Activated CD8-positive, alpha-beta memory T cell treated with anti-CD3 and anti-CD28 coated beads for 36 hours (primary cell): Measurements from ENCODE around the gene PRR14. TPM values are rescaled to one million over a fixed set of nuclear protein-coding genes. Genes with fewer than 3 reads are reported as not detected.

ENCODE experiments used
- CTCF ChIA-PET: fragments of 350-600 bp; sonication (Branson Sonifier 250); formaldehyde crosslinking; loops from one replicate; lab custom pipeline; 2021; ENCODE audit warnings: antibody characterized with exemption; lab: Charles Lee
- POLR2A ChIA-PET: fragments of 350-600 bp; sonication (Branson Sonifier 250); formaldehyde crosslinking; loops from one replicate; lab custom pipeline; 2021; ENCODE audit warnings: antibody characterized with exemption; lab: Charles Lee
- total RNA-seq, 2 experiments: library from RNA; stranded (reverse); gene quantifications; one replicate each; pipeline ENCODE4 v1.2.3, GENCODE V29; 2021

PRR14 gene
- total RNA-seq, 2 experiments from 2014 or later, result 87.8 to 95.1 TPM

DNA sequence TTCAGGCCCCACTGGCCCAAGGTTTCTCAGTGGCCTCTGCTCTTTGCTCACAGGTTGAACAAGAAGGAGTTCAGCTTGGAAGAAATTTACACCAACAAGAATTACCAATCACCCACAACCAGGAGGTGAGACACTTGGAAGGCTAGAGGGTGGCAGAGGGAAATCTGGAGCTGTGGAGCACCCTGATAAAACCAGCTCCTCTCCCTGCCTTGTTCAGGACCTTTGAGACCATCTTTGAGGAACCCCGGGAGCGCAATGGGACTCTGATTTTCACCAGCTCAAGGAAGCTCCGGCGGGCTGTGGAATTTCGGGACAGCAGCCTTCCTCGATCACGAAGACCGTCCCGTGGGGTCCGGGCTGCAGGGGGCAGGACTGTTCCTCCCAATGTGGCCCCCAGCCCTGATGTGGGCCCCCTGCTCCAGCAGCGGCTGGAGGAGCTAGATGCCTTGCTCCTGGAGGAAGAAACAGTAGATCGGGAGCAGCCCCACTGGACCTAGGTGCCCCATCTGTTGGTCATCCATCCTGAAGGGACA lies 5.1 kb downstream of the PRR14 start:
- ChIA-PET CTCF (interaction anchor here (0.7 to 1.2 kb wide), 4 partner anchors 9 to 226 kb away, joined by 3 to 4 read pairs (median 3); partner anchors contain the start of gene DCTPP1), POLR2A (no interaction called here)

DNA sequence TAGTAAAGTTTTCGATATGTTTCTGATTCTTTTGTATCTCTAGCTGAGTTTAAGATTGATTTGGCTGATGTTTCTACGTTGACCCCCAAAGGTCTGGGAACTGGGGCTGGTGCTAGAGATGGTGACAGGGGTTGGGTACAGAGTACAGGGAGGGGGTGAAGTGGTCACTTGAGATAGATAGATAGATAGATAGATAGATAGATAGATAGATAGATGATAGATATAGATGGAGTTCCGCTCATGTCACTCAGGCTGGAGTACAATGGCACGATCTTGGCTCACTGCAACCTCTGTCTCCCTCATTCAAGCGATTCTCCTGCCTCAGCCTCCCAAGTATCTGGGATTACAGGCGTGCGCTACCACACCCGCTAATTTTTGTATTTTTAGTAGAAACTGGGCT lies 5.6 kb downstream of the PRR14 start:
- ChIA-PET CTCF (interaction anchor here (0.9 to 1.2 kb wide), 2 partner anchors 9 to 37 kb away, joined by 3 to 4 read pairs; no protein-coding TSS in a partner anchor), POLR2A (interaction anchor here (1.2 kb wide), 1 partner anchor 22 kb away, joined by 3 read pairs; no protein-coding TSS in a partner anchor)

DNA sequence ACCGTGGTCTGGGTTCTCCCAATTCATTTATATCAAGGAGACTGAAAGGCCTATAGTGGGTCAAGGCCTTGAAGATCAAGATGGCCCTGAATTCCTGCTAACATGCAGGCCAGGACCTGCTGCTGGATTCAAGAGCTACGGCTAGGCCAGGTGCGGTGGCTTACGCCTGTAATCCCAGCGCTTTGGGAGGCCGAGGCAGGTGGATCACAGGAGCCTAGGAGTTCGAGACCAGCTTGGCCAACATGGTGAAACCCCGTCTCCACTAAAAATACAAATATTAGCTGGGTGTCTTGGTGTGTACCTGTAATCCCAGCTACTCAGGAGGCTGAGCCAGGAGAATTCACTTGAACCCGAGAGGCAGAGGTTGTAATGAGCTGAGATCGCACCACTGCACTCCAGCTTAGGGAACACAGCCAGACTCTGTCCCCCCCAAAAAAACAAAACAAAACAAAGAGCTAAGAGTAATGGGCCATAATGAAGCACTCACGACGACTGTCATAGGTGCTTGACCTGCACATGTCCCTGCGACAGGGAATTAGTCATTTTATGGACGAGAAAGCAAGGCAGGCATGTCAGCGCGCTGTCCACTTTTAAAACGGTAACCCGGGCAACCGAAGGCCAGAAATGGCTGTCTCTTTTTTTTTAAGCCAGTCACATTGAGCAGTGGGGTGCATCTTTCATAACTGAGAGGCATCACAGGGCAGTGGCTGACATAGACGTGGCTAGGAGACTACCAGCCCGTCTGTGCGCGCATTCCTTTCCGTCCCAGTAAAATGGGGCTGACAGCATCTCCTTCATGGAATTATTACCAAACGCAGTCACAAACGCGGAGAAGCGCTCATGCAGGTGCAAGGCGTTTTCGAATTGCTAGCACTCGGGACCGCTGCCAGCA lies 6.5 kb downstream of the PRR14 start:
- CTCF ChIA-PET, result interaction anchor here (0.7 kb wide), 1 partner anchor 37 kb away, joined by 4 read pairs; no protein-coding TSS in a partner anchor
- POLR2A ChIA-PET, result interaction anchor here (1.2 kb wide), 1 partner anchor 23 kb away, joined by 3 read pairs; no protein-coding TSS in a partner anchor

DNA sequence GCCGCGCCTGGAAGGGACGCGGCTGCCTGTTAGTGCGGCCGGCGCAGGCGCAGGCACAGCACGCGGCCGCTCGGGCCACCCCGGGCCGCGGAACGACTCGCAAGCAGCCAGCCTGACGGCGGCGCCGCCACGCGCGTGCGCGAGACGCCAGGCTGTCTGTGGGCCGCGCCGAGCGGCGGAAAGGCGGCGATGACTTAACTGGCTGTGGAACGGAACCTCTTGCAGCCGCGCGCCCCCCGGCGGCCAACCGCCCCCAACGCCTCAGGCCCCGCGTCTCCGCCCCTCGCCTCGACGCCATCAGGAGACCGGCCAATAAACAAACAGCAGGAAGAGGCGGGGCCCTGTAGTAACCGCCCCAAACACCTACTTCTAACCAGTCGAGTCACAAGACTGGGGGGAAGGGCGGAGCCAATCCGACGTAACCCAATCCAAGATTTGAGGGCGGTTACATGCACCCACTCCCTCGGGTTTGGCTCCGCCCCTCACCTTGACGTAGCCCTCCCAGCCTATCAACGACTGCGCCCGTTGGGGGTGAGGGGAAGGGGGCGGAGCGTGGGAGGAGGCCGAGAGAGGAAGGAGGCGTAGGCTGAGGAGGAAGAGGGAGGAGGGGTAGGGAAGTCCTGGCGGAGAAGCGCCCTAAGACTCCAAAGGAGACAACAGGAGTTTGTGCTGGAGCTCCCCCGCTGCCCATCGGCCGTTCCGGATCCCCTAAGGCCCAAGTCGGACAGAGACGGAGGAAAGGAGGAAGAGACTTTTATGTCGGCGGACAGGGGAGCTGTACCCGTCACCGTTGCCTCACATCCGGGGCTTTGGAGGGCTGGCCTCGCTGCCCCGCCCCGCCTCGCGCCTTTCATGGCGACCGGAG lies 7.3 kb downstream of the PRR14 start, which contains the start of gene FBRS:
TSS of gene FBRS (plus strand) at position 566 of the 865 bp plus-strand sequence. CDS start 1,088 bp downstream, outside the sequence.
- ChIA-PET CTCF (interaction anchor here (0.5 to 4.7 kb wide), 8 partner anchors 8 to 582 kb away, joined by 3 to 43 read pairs (median 4); partner anchors contain the start of gene PRR14), POLR2A (interaction anchor here (0.6 to 1.8 kb wide), 5 partner anchors 8 to 449 kb away, joined by 3 to 7 read pairs (median 6); partner anchors contain the start of gene ZNF764)

DNA sequence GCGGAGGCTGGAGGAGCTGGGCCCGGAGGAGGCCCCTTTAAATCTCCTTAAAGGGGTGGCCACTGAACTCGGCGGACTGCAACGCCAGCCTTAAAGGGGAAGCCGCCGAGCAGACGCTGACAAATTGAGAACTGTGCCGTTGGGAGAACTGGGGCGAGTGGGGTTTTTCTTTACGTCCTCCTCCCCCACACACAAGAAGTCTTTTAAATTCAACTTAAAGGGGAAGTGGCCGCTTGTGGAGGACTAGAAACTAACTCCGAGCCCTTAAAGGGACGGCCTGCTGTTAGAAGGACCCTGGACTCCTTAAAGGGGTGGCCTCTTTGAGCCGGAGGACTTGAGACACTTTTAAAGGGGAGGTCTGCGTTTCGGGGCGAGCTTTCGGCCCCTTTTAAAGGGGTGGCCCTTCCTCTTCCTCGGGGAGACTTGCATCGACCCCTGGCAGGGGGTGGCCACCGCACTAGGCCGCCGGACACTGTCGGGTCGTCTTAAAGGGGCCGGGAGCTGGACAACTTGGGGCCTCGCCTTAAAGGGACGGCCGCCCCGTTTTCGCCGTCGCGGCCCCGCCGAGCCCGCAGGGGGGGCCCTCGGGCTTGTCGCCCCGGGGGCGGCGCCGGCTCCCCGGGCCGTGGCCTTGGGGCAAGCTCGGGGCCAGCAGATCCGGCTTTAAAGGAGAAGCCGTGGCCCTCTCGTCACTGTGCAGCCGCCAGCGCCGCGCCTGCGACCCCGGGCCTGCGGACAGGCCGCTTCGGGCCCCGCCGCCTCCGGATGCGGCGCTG lies 8.2 kb downstream of the PRR14 start:
- CTCF ChIA-PET, result interaction anchor here (0.5 to 4.7 kb wide), 9 partner anchors 8 to 582 kb away, joined by 3 to 43 read pairs (median 4); partner anchors contain the start of genes PRR14 and SRCAP
- POLR2A ChIA-PET, result interaction anchor here (0.6 to 1.8 kb wide), 5 partner anchors 9 to 448 kb away, joined by 3 to 7 read pairs (median 6); partner anchors contain the start of gene ZNF764

DNA sequence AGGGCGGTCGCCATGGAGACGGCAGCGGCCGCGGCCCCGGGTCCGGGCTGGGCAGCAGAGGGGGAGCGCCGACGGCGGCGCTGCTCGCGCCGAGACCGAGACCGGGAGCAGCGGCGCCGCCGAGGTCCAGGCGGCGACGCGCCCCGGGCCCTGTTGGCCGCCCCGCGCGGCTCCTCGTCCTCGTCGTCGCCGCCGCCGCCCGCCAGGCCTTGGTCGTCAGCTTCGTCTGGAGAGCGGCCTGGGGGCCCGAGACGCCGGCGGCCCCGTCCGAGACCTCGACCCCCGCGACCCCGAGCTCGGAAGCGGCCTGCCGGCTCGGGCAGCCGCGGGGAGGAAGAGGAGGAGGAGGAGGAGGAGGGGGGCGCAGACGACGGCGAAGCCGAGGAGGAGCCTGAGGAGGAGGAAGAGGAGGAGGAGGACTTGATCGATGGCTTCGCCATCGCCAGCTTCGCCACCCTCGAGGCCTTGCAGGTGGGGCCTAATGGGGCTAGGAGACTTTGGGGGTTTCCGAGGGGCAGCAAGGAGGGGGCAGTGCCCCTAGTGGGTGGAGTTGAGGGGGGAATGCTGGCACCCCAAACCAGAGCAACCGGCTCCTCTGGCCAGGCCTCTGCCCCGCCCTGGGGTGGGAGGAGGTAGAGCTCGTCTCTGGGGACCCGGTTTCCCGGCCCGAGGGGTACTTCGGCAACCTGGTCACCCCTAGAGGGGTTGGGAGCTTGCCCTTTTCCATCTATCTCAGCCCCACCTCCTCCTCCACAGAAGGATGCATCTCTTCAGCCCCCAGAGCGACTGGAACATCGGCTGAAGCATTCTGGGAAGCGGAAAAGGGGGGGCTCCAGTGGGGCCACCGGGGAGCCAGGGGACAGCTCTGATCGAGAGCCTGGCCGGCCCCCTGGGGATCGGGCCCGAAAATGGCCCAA lies 9.0 kb downstream of the PRR14 start:
- CTCF ChIA-PET, result interaction anchor here (0.6 to 4.7 kb wide), 10 partner anchors 9 to 583 kb away, joined by 3 to 43 read pairs (median 4); partner anchors contain the start of genes DCTPP1, PRR14 and SRCAP
- POLR2A ChIA-PET, result interaction anchor here (0.7 to 1.8 kb wide), 5 partner anchors 9 to 188 kb away, joined by 3 to 7 read pairs (median 5); partner anchors contain the start of gene PRR14

DNA sequence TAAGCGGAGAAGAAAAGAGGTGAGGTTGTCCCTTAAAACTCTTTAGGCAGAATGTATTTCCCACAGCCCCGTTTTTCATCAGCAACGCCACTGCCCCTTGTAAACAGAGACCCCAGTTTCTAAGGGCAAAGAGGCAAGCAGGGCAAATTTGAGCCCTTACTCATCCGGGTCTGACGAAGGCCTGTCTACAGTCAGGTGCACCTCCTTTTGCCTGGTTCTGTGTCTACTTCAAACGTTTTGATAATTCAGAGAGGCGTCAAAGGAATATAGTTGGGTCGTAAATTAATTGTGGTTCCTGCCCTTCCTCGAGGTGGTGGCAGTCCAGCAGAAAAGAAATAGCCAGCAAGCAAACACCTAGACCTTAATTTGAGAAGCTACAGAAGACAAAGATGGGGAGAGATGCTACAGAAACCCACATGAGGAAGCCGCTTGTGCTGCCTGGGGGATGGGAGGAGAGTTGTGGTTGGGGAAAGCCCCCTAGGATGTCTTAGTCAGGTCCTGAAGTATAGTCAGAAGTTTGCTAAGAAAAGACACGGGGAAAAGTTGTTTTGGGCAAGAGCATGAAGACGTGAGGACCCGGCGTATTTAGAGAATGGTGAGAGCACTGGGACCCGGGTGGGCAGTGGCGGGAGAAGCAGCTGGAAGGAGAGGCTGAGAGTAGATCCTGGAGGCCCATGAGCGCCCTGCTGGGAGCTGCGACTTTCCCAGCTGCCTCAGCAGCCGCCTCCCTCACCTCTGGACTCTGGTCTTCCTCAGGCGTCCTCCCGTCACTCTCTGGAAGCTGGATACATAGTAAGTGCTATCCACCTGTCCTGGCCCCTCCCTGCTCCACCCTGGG lies 9.9 kb downstream of the PRR14 start:
- ChIA-PET CTCF (interaction anchor here (1.2 to 4.7 kb wide), 4 partner anchors 10 to 231 kb away, joined by 5 to 43 read pairs (median 10); partner anchors contain the start of genes DCTPP1 and PRR14), POLR2A (interaction anchor here (0.7 to 1.0 kb wide), 2 partner anchors 10 to 34 kb away, joined by 3 to 5 read pairs; partner anchors contain the start of gene PRR14)

DNA sequence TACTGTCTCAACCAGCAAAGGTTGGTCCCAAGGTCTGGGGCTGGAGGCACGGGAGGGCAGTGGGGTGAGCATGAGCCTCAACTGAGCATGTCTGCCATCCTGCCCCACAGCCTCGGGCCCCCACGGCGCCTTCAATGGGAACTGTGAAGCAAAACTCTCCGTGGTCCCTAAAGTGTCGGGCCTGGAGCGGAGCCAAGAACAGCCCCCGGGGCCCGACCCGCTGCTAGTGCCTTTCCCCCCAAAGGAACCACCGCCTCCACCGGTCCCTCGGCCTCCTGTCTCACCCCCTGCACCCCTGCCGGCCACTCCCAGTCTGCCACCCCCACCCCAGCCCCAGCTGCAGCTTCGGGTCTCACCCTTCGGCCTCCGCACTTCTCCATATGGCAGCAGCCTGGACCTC lies 11.7 kb downstream of the PRR14 start:
- ChIA-PET CTCF (interaction anchor here (2.2 to 4.7 kb wide), 2 partner anchors 33 to 233 kb away, joined by 7 to 43 read pairs; partner anchors contain the start of gene DCTPP1), POLR2A (no interaction called here)

DNA sequence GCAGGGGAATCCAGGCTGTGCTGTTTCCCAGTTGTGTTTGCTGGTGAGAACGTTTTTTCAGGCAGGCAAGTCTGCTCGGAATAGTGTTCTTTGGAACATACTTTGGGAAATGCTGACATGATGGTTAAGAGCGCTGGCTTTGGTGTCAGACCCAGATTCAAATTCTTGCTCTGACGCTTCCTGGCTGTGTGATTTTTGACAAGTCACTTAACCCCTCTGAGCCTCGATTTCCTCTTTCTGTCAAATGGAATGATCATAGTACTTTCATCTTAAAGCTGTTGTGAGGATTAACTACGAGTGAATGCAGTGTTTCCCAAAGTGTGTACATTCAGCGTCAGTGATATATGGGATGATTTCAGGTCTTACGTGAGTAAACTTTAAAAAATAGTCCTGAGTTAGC lies 12.3 kb downstream of the PRR14 start:
- POLR2A ChIA-PET, result no interaction called here

DNA sequence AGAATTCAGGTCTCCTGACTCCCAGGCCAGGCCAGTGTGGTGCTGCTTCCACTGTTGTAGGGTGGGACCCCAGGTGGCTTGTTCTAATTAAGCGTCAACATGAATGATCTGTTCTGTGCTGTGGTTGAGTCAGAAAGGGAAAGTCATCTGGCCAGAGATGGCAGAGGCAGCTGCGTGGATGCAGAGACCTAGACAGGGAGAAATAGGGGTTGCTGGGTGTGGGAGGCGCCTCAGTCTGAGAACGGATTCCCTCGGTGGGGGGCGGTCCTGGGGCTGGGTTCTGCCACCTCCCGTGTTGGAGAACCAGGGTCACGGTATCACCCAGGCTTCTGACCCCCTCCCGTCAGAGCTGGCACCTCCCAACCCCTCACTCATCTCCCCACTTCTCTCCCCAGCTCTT lies 13.1 kb downstream of the PRR14 start:
- ChIA-PET POLR2A (interaction anchor here (0.5 kb wide), 1 partner anchor 25 kb away, joined by 3 read pairs; no protein-coding TSS in a partner anchor), CTCF (interaction anchor here (0.6 to 2.0 kb wide), 3 partner anchors 23 to 50 kb away, joined by 3 to 6 read pairs (median 4); no protein-coding TSS in a partner anchor)

More for the DNA sequence above, 12.3 kb downstream of the PRR14 start:
- CTCF ChIA-PET, result interaction anchor here (0.6 to 2.0 kb wide), 3 partner anchors 24 to 276 kb away, joined by 3 to 6 read pairs (median 4); no protein-coding TSS in a partner anchor

DNA sequence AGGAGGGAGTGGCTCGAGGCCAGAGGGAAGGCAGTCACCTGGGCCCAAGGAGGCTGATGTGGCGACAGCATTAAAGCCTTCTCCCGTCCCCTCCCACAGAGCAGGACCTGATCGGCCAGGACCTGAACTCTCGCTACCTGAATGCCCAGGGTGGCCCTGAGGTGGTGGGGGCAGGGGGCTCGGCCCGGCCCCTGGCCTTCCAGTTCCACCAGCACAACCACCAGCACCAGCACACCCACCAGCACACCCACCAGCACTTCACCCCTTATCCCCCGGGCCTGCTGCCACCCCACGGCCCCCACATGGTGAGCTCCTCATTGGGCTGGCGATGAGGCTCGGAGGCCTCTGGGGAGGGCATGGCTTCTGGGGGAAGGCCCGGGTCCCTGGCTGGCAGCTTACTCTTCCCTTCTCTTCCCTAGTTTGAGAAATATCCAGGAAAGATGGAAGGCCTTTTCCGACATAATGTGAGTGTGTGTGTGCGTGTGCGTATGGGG lies 13.9 kb downstream of the PRR14 start:
- ChIA-PET POLR2A (no interaction called here), CTCF (interaction anchor here (0.6 to 2.0 kb wide), 3 partner anchors 23 to 49 kb away, joined by 3 to 6 read pairs (median 4); no protein-coding TSS in a partner anchor)

DNA sequence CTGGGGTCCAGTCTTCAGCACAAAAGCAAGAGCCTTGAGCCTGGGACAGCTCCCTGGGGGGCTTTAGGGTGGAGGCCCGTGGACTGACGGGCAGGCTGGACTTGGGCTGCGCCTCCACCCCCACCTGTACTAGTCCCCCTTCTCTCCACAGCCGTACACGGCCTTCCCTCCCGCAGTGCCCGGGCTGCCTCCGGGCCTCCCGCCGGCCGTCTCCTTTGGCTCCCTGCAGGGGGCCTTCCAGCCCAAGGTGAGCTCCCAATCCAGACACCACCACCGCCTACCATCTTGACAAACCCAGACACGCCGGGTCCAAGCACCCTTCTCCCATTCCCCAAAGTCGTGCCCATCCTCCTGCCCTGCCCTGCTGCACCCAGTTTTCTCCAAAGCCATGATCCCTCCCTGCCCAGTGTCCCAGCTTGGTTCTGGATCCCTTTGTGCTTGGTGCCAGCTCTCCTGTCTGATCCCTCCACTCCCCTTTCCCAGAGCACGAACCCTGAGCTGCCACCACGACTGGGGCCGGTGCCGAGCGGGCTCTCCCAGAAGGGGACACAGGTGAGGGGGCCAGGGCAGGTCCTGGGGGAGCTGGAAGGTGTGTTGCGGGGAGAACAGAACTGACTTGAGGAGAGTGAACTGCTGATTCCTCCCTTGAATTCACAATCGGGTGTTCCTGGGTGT lies 14.5 kb downstream of the PRR14 start:
- POLR2A ChIA-PET, result no interaction called here
- CTCF ChIA-PET, result interaction anchor here (1.3 kb wide), 1 partner anchor 29 kb away, joined by 3 read pairs; no protein-coding TSS in a partner anchor

DNA sequence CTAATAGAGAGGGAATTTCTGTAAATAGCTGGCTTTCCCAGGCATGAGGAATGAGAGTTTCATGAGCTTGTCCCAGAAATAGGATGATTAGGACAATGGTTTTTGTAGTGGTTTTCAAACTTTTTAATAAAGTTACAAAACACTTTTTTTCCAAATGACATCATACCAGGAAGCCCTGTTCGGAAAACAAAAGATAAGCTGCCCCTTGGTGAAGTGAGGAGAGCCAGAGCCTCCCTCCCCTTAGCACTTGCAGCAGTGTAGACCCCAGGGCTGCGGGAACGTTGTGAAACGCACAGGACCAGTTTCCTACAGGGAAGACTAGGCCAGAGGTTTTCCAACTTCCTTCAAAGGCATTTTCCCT lies 15.1 kb downstream of the PRR14 start:
- POLR2A ChIA-PET, result no interaction called here

DNA sequence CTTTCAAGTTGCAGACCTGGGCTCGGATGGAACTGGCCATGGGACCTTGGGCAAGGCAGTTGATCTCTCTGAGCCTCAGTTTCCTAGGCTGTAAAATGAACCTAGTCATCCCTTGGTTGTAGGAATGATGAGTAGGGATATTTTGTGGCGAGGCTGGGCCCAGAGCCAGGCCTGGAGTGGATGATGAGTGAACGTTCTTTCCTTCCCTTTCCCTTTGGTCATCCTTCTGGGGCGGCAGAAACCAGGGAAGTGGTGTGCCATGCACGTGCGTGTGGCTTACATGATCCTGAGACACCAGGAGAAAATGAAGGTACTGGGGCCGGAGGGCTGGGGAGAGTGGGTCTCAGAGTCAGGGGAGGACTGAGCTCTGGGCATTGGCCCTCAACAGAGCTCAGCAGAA lies 15.9 kb downstream of the PRR14 start:
- ChIA-PET POLR2A (no interaction called here), CTCF (interaction anchor here (0.6 to 1.5 kb wide), 2 partner anchors 27 to 277 kb away, joined by 3 to 4 read pairs; no protein-coding TSS in a partner anchor)

More for the DNA sequence above, 15.1 kb downstream of the PRR14 start:
- CTCF ChIA-PET, result no interaction called here
